ENCODE results near the gene RAB44.
"Not testable (repeated sequence)": the region's sequence is repeated elsewhere in the genome, so short reads cannot be mapped to it uniquely, and the experiment has no call there.

The RAB44 gene, protein sequence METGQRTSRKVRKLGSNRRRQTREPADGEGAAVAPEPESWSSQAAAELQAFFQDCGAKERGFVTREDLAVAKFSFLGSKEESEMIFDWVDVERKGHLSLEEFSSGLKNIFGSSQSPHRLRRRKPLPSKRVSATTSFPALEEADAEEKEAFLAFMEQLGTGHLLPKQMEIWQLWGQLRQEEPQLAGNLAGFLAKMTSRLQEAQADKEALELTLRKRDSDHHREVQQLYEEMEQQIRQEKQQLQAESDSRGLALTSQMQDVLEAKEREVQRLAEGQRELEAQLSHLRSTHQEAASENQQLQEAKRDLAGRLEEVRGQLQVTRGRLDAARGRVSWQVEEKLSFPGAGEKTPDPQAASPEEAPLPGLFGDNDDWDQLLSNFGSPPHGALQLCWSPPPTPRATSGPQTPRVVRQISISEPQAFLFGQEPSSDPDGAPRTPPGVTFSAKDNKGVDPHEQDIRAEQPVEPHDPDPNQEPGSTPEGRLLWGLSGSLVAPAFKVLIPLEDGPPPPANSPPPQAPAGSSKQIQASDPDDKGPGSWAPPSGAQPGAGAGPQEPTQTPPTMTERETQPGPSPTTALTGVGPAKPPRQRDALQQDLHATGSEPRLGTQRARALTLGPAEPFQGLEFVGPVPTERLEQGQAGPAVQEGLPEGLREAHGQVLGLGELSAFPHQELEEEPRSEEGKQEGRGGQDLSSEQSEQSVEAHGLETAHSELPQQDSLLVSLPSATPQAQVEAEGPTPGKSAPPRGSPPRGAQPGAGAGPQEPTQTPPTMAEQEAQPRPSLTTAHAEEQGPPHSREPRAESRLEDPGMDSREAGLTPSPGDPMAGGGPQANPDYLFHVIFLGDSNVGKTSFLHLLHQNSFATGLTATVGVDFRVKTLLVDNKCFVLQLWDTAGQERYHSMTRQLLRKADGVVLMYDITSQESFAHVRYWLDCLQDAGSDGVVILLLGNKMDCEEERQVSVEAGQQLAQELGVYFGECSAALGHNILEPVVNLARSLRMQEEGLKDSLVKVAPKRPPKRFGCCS

DNA sequence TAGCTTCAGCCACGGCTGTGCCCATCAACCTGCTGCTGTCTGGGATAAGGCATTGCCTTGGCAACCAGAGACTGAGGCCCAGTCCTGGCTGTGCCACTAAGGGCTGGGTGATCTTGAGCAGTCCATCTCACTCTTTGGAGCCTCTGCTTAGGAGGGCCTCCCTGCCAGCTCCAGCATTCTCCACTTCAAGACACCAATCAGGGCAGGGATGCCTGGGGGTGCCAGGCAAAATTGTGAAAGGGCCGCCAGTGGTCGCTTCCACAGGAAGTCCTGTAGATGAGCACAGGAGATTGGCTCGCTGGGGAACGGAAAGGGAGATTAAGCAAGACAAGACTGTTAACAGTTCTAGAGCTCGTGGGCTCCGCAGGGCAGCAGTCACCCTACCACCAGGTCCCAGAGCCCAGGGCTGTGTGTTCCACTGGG lies at the start of gene RAB44:
TSS of gene RAB44 (plus strand) at position 346 of the 423 bp plus-strand sequence. CDS start 6,410 bp downstream, outside the sequence.
- DNase-seq = no peak

DNA sequence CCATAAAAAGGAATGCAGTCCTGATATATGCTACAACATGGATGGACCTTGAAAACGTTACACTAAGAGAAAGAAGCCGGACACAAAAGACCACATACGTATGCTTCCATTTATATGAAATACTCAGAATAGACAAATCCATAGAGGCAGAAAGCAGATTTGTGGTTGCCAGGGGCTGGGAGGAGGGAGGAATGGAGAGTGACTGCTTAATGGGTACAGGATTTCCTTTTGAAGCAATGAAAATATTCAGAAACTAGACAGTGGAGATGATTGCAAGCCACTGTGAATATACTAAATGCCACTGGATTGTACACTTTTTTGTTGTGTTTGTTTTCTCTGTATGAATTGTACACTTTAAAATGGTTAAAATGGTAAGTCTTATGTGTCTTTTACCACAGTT lies 48.5 kb upstream of the RAB44 start:
- no peak for DNase-seq

DNA sequence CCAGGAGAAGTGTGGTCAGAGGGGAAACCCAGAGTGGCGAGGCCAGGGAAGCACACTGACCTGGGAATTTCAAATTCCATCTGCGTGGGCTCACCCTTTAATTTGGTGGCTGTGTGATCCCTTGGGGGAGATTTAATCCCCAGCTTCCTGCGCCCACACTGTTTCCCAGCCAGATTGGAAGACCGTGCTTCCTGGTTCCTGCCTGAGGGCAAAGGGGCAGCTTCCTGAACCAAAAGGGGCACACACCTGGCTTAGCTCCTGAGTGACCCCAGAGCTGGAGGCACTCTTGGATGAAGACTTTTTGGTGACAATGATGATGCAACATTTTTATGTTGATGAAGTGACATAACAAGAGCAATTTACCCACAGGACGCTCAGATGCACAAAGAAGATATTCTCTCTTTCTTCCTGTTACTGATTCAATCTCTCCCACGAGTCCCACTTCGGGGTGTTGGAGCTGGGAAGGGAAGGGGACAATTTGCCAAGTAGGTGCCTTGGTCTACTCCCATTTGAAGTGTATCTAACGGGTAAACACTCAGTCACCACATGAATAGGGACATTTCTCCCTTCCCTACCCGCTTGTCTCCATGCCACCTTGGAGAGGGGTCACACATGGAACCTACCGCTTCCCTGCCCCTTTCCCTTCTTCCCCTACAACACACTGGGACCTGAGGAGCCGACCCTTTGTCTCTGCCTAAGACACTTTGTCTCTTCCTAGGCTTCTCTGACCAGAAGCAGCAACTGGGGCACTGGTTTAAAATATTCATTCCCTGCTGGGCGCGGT lies 47.7 kb upstream of the RAB44 start:
- no peak for DNase-seq

DNA sequence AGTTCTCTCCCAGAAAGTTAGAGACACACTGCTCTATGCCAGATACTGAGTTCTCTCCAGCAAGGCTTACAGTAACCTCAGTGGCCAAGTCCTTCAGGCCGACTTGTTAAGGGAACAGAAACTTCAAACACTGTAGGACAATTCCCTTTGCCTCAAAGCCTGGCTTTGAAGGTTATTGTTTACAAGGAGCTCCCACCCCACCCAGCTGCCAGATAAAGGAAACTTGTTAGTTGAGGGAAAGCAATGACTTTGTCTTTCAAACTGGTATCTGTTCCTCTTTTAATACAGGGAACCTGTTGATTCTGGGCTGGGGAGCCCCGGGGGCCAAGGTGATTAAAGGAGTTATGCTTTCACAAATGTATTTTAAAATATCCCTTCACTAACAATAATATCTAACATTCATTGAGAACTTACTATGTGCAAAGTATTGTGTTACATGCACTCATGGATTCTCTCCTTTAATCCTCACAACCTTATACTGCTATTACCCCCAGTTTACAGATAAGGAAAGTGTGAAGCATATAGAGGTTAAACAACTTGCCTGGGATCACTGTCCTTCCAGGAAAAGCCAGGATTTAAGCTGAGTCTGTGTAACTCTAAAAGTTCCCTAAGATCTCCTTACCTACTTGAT lies 46.7 kb upstream of the RAB44 start:
- DNase-seq = no peak

DNA sequence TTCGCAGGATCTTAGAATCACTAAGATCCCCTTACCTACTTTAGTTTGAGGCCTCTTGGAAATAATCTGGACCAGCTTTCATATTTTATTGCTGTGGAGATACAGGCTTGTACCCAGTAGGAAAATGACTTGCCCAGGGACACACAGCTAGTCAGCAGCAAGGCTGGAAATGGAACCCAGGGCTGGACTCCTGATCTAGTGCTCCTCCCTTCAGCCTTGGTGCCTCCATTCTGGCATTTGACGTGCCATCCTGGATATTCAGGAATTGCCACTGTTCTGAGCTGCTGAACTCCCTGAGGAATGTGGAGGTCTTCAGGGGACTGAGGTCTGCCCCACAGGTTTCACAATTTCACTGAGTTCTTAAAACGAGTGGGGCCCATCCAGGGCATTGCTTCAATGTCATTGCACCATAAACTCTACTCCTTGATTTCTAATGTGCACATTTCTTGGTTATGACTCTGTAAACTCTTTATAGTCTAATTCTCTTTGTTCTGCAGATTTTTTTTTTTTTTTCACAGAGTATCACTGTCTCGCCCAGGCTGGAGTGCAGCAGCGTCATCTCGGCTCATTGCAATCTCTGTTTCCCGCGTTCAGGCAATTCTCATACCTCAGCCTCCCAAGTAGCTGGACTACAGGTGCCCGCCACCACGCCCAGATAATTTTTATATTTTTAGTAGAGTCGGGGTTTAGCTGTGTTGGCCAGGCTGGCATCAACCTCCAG lies 45.8 kb upstream of the RAB44 start:
- DNase-seq = no peak

DNA sequence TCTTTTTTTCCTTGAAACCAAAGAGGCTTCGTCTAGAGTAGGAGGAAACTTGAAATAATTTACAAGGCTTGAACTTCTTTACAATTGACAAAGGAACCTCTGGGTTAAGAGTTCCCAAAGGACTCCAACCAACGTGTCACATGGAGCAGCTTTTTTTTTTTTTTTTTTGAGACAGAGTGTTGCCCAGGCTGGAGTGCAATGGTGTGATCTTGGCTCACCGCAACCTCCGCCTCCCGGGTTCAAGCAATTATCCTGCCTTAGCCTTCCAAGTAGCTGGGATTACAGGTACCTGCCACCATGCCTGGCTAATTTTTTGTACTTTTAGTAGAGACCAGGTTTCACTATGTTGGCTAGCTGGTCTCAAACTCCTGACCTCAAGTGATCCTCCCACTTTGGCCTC lies 43.2 kb upstream of the RAB44 start:
- not testable (repeated sequence) for DNase-seq

DNA sequence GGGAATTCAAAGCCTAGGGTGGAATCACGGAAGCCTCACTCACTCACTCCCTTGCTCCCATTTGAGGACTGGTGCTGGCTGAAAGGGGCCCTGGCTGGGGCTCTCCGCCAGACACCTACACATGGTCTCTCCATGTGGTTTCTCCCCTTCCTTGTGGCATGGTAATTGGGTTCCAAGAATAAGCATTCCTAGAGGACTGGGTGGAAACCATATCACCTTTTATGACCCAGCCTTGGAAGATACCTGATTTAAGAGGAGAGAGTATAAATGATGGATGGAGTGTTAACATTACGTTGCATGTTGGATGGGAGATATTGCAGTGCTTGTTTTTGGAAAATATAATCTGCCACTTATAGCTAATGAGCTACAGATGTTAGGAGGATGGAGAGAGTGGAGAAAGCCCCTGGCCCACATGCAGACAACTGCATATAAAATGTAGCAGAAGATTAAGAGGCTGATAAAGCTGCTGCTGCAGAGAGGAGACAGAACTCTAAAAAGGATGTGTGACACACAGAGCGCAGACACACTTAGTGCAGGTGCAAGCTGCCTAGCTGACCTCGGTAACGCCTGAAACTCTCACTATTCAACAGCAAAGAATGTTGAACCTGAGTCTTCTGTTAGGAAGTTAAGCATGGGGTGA lies 42.4 kb upstream of the RAB44 start:
- no peak for DNase-seq

DNA sequence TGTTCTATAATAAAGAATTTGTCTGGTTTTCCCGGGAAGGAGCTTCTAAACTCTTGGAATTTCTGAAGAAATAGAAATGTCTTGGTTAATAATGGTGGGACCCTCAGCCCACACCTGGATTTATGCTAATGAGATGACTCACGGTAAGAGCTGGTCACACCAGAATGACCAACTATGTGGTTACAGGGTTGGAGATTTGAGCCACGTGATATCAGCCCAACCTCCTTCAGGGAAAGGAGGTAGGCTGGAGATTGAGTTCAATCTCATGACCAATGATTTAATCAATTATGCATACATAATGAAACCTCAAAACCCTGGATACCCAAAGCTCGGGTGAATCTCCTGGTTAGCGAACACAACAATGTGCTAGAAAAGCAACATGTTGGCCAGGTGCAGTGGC lies 41.2 kb upstream of the RAB44 start:
- DNase-seq = no peak

DNA sequence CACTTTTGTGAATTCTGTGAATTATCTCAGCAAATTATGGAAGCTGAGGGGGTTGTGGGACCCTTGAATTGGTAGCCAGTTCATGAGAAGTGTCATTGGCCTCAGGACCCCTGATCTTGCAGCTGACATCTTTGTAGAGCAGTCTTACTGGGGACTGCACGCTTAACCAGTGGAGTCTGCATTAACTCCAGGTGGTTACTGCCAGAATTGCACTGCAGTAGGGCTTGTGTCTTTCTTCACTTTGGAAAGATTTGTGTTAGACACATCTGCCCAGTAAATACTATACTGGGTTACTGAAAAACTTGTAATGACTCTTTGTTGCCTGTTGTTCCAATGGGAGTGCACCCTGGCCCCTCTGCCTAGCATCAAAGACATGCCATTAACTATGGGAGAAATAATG lies 40.4 kb upstream of the RAB44 start:
- DNase-seq = no peak

DNA sequence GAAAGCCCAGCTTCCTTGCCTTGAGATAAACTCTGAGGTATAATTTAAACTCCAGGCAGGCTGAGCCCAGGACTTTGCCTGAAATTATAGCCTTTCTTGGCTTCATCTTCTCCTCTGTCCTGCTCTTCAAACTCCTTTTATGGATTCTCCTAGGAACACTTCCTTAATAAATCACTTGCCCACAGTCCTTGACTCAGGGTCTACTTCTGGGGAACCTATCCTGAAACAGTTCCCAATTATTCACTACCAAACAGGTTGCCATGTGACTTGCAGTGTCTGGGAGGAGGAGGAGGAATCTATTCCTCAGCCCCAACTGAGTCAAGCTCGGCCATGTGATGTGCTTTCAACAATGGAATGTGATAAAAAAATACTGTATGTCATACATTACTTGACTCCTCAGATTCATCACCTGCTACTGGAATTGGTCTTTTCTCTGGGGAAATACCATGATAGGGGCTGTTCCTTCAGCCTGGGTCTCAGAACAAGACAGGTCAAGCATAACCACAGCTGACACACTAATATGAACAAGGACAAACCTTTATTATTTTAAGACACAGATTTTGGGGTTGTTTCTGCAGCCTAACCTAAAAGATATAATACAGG lies 39.6 kb upstream of the RAB44 start:
- no peak for DNase-seq

DNA sequence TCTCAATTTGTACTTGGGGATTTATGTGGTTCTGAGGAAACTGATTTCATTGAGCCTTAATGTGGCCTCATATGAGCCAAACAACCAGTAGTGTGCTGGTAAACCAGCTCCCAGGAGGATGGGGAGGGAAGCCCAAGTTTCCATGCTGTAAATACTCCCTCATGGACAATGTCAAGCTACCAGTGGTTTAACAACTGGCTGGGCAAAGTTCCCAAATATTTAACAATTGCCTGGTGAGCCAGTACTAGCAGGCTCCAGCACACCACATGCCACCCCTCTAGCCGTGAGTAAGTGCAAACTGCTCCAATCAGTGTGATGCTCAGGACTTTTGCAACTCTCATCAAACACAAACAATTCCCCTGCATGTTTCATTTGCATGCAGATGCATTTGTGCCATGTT lies 38.4 kb upstream of the RAB44 start:
- DNase-seq = no peak

DNA sequence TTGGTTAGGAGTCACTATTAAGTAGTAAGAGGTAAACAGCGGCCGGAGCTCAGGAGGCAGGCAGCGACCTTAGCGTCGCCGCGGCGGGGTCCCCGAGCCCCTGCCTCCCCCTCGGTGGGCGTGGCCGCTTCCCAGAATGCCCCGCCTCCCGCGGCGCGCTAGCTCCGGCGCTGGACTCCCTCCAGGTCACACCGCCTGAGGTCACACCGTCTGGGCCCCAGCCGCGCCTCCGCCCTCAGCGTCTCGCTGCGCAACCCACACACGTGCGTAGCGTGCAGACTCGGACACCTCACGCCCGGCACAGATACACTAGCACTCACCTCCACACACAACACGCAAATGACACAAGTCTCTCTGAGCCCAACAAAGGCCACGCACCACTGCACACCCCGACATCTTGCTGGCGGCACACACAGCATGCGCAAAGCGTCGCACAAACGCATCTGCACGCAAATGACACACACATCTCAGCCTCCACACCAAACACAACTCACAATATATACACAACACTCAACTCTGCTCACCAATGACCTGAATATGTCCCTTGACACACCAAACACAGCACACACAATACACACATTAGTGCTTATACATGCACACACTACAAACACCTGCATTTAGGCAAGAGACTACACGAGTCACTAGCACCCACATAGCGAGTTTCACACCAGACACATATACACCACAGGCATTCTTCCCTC lies 36.7 kb upstream of the RAB44 start:
- no peak for DNase-seq

DNA sequence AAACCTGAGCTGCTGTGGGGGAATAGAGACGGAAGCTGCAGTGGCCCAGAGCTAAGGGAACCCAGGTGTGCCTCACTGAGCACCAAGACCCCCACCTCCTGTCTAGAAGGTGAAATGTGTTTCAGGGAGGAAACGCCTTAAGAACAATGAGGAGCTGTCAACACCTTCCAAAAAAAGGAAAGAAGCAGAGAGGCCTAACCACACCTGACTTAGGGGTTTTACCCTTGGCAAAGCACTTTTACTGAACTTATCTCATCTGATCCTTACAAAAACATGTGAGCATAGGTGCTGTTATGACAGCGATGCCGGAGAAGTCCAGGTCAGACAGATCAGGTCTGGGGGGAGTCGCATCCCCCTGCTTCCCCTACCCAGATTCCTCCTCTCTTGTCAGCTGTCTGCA lies 35.2 kb upstream of the RAB44 start:
- no peak for DNase-seq

DNA sequence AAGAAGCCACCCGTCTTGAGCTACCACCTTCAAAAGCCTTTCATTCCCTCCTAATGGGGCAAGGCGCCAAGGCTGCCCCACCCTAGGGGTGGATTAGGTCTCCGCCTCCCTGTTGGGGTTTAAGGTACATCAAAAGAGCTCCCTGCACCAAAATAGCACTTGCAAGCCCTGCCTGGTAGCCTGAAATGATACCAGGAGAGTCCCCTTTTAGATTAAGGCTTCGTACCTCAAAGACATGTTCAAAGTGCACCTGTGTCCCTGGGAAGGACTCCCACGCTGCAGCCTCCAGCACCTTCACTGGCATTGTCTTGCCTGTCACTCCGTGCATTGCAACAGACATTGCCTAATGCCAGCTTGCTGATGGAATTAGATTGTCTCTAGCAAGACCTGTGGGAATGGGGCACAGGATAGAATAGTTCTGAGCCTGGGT lies 34.8 kb upstream of the RAB44 start:
- no peak for DNase-seq

DNA sequence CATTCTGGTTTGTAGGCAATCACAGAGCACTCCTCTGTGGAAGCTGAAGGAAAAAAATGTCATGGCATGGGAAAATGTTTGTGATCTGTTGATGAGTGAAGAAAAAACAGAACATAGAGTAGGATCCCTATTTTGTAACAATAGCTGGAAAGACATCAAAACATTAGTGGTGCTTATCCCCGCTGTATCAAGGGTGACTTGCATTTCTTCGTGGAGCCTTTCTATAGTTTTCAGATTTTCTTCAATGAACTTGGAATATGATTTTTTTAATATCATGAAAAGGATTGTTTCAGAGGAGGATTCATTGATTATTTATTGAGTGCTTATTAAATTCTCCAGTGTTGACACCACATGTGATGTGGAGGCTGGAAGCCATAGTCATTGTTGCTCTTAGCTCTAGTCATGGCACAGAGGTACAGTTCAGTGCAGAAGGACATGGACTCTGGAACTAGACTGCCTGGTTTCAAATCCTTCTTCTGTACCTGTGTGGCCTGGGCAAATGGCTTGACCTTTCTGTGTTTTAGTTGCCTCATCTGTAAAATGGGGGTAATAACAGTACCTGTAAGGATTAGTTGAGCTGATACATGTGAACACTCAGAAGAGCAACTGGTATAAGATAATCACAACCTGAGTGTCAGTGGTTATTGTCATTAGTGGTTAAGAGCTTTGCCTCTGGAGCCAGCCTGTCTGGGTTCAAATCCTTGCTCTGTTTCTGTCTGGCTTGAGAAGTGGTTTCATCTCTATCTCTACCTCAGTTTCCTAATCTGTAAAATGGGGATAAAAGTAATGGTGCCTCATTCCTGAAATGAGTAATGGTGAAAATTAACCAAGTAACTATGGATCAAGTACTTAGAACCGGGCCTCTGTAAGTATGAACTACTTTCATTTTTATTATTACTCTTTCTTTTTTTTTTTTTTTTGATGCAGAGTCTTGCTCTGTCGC lies 33.9 kb upstream of the RAB44 start:
- DNase-seq = no peak

DNA sequence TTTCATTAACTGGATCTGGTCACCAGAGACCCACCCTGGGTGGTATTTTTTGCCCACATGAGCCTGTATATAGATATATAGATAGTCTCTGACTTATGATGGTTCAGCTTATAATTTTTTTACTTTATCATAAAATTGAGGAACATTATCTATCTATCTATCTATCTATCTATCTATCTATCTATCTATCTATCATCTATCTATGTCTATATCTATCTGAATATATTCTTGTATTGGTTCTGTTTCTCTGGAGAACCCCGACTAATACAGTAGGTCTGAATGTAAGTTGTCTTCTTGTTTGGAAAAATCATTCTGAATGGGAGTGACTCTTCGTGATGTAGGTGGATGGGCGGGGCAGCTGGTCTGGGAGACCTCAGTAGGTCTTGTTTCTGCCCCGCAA lies 32.4 kb upstream of the RAB44 start:
- DNase-seq = no peak

DNA sequence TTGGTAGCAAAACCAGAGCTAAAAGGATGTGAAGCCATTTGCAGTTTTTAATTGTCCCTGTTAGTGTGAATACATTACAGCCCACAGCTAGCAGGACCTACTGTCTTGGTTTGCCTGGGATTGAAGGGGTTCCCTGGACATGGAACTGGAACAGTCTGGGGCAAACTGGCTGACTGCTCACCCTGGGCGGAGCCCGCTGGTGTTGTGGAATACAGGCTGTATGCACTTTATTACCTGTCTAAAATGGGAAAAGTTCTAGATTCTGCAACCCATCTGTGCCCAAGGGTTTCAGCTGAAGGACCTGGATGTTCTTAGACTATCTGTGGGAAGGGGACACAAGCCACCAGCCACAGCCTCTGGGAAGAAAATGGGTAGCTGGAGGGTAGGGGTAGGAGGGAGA lies 31.3 kb upstream of the RAB44 start:
- no peak for DNase-seq

DNA sequence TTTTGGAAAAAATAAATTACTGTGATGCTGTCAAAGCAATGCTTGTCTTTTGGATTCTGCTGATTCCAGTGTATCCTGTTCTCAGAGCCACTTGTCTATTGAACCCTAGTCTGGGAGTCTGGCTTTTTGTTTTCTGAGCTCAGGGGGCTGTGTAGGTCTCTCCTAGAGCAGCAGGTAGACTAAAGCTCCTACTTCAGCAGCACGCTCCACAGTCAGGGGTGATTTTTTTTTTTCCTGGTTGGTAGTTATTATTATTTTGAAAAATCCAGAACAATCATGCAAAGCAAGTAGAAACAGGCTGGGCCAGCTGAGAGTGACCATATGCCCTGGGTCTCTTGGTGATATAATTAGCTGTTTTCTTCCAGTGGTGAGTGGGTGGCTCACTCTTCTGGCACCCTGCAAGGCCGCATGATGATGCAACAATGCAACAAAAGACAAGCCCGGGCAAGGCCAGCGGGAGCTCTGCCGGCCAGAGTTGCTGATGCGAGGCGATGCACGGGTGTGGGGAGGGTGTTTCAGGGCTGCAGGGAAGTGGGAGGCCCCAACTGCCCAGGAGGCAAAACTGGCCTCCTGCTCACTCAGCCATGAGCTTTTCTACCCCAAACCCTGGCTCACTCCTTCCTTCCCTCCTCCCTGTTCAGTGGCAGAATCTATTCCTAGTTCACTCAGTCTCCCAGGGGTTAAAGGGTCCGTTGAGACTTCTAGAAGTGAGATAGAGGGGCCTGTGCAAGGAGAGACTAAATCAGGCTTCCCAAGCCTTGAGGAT lies 30.6 kb upstream of the RAB44 start:
- peak; percentile 78 to 80 for DNase-seq

Data from NCI-H187 (cell line).